HG03571 (cell line): ENCODE data around the gene NXPE4.
"Not testable (repeated sequence)": the region's sequence is repeated elsewhere in the genome, so short reads cannot be mapped to it uniquely, and the experiment has no call there.

Experiments
- ATAC-seq: cut with Tn5 transposase; IDR thresholded peaks from one replicate; pipeline ENCODE4 v1.9.1; 2021; ENCODE audit not compliant: unreplicated experiment

NXPE4 gene

GRCh38 chr11:114610984-114611944, 15.7 kb upstream of the NXPE4 start:
- ATAC-seq, result no peak

- ATAC-seq, result no peak
Observed at GRCh38 chr11:114610550-114610949, 15.0 kb upstream of the NXPE4 start.

GRCh38 chr11:114609429-114609828, 13.8 kb upstream of the NXPE4 start:
- no peak for ATAC-seq

GRCh38 chr11:114608605-114609004, 13.0 kb upstream of the NXPE4 start:
- not testable (repeated sequence) for ATAC-seq

GRCh38 chr11:114607753-114608459, 12.3 kb upstream of the NXPE4 start:
- no peak for ATAC-seq

- ATAC-seq, result not testable (repeated sequence)
Observed at GRCh38 chr11:114606802-114607075, 11.2 kb upstream of the NXPE4 start.

GRCh38 chr11:114606003-114606801, 10.6 kb upstream of the NXPE4 start:
- no peak for ATAC-seq

GRCh38 chr11:114605370-114605769, 9.8 kb upstream of the NXPE4 start:
- ATAC-seq, result no peak

GRCh38 chr11:114604886-114605285, 9.3 kb upstream of the NXPE4 start:
- no peak for ATAC-seq

- ATAC-seq, result no peak
Observed at GRCh38 chr11:114604179-114604813, 8.7 kb upstream of the NXPE4 start.

- not testable (repeated sequence) for ATAC-seq
Observed at GRCh38 chr11:114603151-114603550, 7.6 kb upstream of the NXPE4 start.

GRCh38 chr11:114598461-114598860, 2.9 kb upstream of the NXPE4 start:
- ATAC-seq, result no peak

GRCh38 chr11:114596175-114596919, 761 bp upstream of the NXPE4 start:
- no peak for ATAC-seq

- no peak for ATAC-seq
Observed at GRCh38 chr11:114594703-114595102, 883 bp downstream of the NXPE4 start.

- ATAC-seq, result no peak
Observed at GRCh38 chr11:114587398-114587953, 8.1 kb downstream of the NXPE4 start.

GRCh38 chr11:114586797-114587196, 8.8 kb downstream of the NXPE4 start:
- no peak for ATAC-seq

GRCh38 chr11:114571712-114572111, 23.9 kb downstream of the NXPE4 start:
- no peak for ATAC-seq

GRCh38 chr11:114569801-114570200, 25.8 kb downstream of the NXPE4 start:
- no peak for ATAC-seq

GRCh38 chr11:114566276-114566675, 29.3 kb downstream of the NXPE4 start:
- no peak for ATAC-seq

- no peak for ATAC-seq
Observed at GRCh38 chr11:114564831-114565230, 30.8 kb downstream of the NXPE4 start.
